SK-N-SH (cell line): ENCODE data around the gene CAPN5. TPM values are rescaled to one million over a fixed set of nuclear protein-coding genes. Genes with fewer than 3 reads are reported as not detected.

Experiments
- CTCF ChIA-PET: fragments of 300-600, 350-600 bp; formaldehyde crosslinking; extraction: SDS; loops from one replicate; lab custom pipeline; 2021; lab: Yijun Ruan, JAX
- POLR2A ChIA-PET: fragments of 350-600 bp; sonication (Branson Sonifier 250); formaldehyde crosslinking; extraction: SDS; loops from one replicate; lab custom pipeline; 2020; ENCODE audit warnings: antibody characterized with exemption, inconsistent platforms; lab: Yijun Ruan, JAX
- DNase-seq: peaks from one replicate; pipeline ENCODE4 v3.0.0; 2012
- H2AFZ ChIP-seq: fragments of 200-600 bp; sonication (generic); 2 replicates; pipeline ENCODE4 v1.8.1; 2016; ENCODE audit warnings: antibody characterized with exemption, mild to moderate bottlenecking, low read depth
- H3F3A ChIP-seq: fragments of 200-600 bp; sonication (generic); replicated peaks from 2 replicates; pipeline ENCODE3; 2016; ENCODE audit warnings: antibody characterized with exemption, mild to moderate bottlenecking; ENCODE audit not compliant: insufficient read depth
- H3K27ac ChIP-seq, 2 experiments: fragments of 200-500 bp in 1 of 2; fragments of 200-600 bp in 1 of 2; sonication (Bioruptor generic) in 1 of 2; sonication (generic), shearing (Covaris generic) in 1 of 2; 2 replicates each; pipeline versions ENCODE4 v1.5.1 to v1.6.1; 2014 to 2016; ENCODE audit warnings: low read depth in 2 of 2, inconsistent platforms in 1 of 2, low read length in 1 of 2, mild to moderate bottlenecking in 1 of 2, mixed read lengths in 1 of 2
- H3K27me3 ChIP-seq: fragments of 200-600 bp; sonication (generic), shearing (Covaris generic); 2 replicates; pipeline ENCODE4 v1.6.1; 2016; ENCODE audit warnings: mixed run types; ENCODE audit not compliant: insufficient read depth
- H3K36me3 ChIP-seq, 2 experiments: fragments of 200-500 bp in 1 of 2; fragments of 200-600 bp in 1 of 2; sonication (Bioruptor generic) in 1 of 2; sonication (generic) in 1 of 2; replicated peaks in 1 of 2; 2 replicates each; pipeline versions ENCODE3 to v1.5.1; 2014 to 2016; ENCODE audit warnings: low read length in 1 of 2, mild to moderate bottlenecking in 1 of 2; ENCODE audit not compliant: insufficient read depth in 2 of 2, control insufficient read depth in 1 of 2
- H3K4me1 ChIP-seq, 2 experiments: fragments of 200-500 bp in 1 of 2; fragments of 200-600 bp in 1 of 2; sonication (Bioruptor generic) in 1 of 2; sonication (generic), shearing (Covaris generic) in 1 of 2; 2 replicates each; pipeline versions ENCODE4 v1.5.1 to v1.6.1; 2014 to 2016; ENCODE audit warnings: low read depth in 1 of 2, low read length in 1 of 2, mixed run types in 1 of 2; ENCODE audit not compliant: insufficient read depth in 2 of 2, control insufficient read depth in 1 of 2
- H3K4me2 ChIP-seq: fragments of 200-600 bp; sonication (generic), shearing (Covaris generic); 2 replicates; pipeline ENCODE4 v1.6.1; 2017; ENCODE audit warnings: mixed run types
- H3K4me3 ChIP-seq, 2 experiments: fragments of 200-500 bp in 1 of 2; fragments of 200-600 bp in 1 of 2; sonication (Bioruptor generic) in 1 of 2; sonication (generic), shearing (Covaris generic) in 1 of 2; 2 replicates each; pipeline versions ENCODE4 v1.5.1 to v1.8.1; 2014 to 2016; ENCODE audit warnings: low read depth in 2 of 2, inconsistent platforms in 1 of 2, low read length in 1 of 2, mild to moderate bottlenecking in 1 of 2, mixed read lengths in 1 of 2, moderate library complexity in 1 of 2
- H3K79me2 ChIP-seq: fragments of 200-600 bp; sonication (generic); 2 replicates; pipeline ENCODE4 v1.8.1; 2017; ENCODE audit warnings: mild to moderate bottlenecking; ENCODE audit not compliant: insufficient read depth
- H3K9ac ChIP-seq: fragments of 200-600 bp; sonication (generic); 2 replicates; pipeline ENCODE4 v1.6.1; 2017; ENCODE audit warnings: mixed run types
- H3K9me2 ChIP-seq: fragments of 200-600 bp; sonication (generic); 2 replicates; pipeline ENCODE4 v1.6.1; 2017; ENCODE audit warnings: mixed run types
- H3K9me3 ChIP-seq: fragments of 200-600 bp; sonication (generic); 2 replicates; pipeline ENCODE4 v1.6.1; 2017; ENCODE audit warnings: mixed run types, mild to moderate bottlenecking, moderate library complexity
- H4K20me1 ChIP-seq: fragments of 200-600 bp; sonication (generic); 2 replicates; pipeline ENCODE4 v1.6.1; 2017; ENCODE audit warnings: mild to moderate bottlenecking, mixed run types; ENCODE audit not compliant: insufficient read depth
- EZH2phosphoT487 ChIP-seq: fragments of 200-600 bp; sonication (generic); IDR thresholded peaks from 2 replicates; pipeline ENCODE4 v1.6.1; 2017; ENCODE audit warnings: low read depth, mixed run types, mild to moderate bottlenecking, antibody characterized with exemption, moderate library complexity, borderline replicate concordance
- FOSL2 ChIP-seq: IDR thresholded peaks from 2 replicates; pipeline ENCODE4 v1.4.0; 2012; ENCODE audit warnings: low read depth, mild to moderate bottlenecking, moderate library complexity, borderline replicate concordance
- FOXM1 ChIP-seq: IDR thresholded peaks from 2 replicates; pipeline ENCODE4 v1.4.0; 2012; ENCODE audit warnings: low read depth, mild to moderate bottlenecking
- MEF2A ChIP-seq: IDR thresholded peaks from 2 replicates; pipeline ENCODE4 v1.4.0; 2012; ENCODE audit warnings: low read depth, borderline replicate concordance
- NFIC ChIP-seq: IDR thresholded peaks from 2 replicates; pipeline ENCODE4 v1.4.0; 2012; ENCODE audit warnings: borderline replicate concordance
- RAD21 ChIP-seq: IDR thresholded peaks from 2 replicates; pipeline ENCODE4 v1.6.1; 2012; ENCODE audit warnings: mild to moderate bottlenecking, low read length
- RXRA ChIP-seq: IDR thresholded peaks from 2 replicates; pipeline ENCODE4 v1.4.0; 2012; ENCODE audit warnings: low read depth, mild to moderate bottlenecking, borderline replicate concordance
- SMC3 ChIP-seq: IDR thresholded peaks from 2 replicates; pipeline ENCODE4 v1.6.1; 2012; ENCODE audit warnings: low read depth, low read length, improper control_type of control experiment
- WGBS: methylation state at CpG from one replicate; pipeline ENCODE4 v1.1.6; 2017; ENCODE audit warnings: low lambda C conversion rate; 5-methylcytosine and 5-hydroxymethylcytosine counted together
- polyA plus RNA-seq, 3 experiments: library from polyadenylated mRNA; depleted of rRNA; stranded (reverse); fragments of >200 nt; gene quantifications; 2 replicates each; pipeline ENCODE4 v1.2.3, GENCODE V29; 2012
- TF ChIP-seq, protein P1 (sequence below): IDR thresholded peaks from 2 replicates; pipeline ENCODE4 v1.4.0; 2012; ENCODE audit warnings: low read depth
- TF ChIP-seq, protein P2 (sequence below): fragments of 200-600 bp; sonication (generic); IDR thresholded peaks from 2 replicates; pipeline ENCODE4 v1.6.1; 2017; ENCODE audit warnings: antibody characterized with exemption, mild to moderate bottlenecking, moderate library complexity

Gene CAPN5
- polyA plus RNA-seq, 1 of the 3 experiments (the other 2 are of a cell fraction), result 33.1 TPM

GRCh38 chr11:77039491-77040400 lies 27.0 kb upstream of the CAPN5 start:
- Histone ChIP-seq H3K36me3 (no peaks in the 10 kb centered on the region), H3K79me2 (no peaks in the 10 kb centered on the region), H3K27ac (no peak overlapping the region), H3K4me3 (peak overlapping the region; percentile 42 to 59), H3F3A (no peaks in the 10 kb centered on the region), H3K9me2 (no peaks in the 10 kb centered on the region), H4K20me1 (no peaks in the 10 kb centered on the region), H3K9me3 (no peaks in the 10 kb centered on the region), H3K9ac (no peak overlapping the region), H3K27me3 (no peaks in the 10 kb centered on the region)
- 70% methylated on average over 28 of the region's 109 CpGs for WGBS
- peak; percentile 81 for DNase-seq
- TF ChIP-seq RXRA (no peak), NFIC (no peak), SMC3 (peak; percentile 56), FOXM1 (no peak), MEF2A (no peak), RAD21 (peak; percentile 52), FOSL2 (no peak)
- TF ChIP-seq, protein P1, sequence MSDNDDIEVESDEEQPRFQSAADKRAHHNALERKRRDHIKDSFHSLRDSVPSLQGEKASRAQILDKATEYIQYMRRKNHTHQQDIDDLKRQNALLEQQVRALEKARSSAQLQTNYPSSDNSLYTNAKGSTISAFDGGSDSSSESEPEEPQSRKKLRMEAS, result peak; percentile 70; the same call in 1 of the 2 replicates
- TF ChIP-seq, protein P2, sequence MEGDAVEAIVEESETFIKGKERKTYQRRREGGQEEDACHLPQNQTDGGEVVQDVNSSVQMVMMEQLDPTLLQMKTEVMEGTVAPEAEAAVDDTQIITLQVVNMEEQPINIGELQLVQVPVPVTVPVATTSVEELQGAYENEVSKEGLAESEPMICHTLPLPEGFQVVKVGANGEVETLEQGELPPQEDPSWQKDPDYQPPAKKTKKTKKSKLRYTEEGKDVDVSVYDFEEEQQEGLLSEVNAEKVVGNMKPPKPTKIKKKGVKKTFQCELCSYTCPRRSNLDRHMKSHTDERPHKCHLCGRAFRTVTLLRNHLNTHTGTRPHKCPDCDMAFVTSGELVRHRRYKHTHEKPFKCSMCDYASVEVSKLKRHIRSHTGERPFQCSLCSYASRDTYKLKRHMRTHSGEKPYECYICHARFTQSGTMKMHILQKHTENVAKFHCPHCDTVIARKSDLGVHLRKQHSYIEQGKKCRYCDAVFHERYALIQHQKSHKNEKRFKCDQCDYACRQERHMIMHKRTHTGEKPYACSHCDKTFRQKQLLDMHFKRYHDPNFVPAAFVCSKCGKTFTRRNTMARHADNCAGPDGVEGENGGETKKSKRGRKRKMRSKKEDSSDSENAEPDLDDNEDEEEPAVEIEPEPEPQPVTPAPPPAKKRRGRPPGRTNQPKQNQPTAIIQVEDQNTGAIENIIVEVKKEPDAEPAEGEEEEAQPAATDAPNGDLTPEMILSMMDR, result peak; percentile 65
- TF ChIP-seq, all 33 proteins: peak for 4
- ChIA-PET CTCF (interaction anchor here (0.7 to 5.5 kb wide), 42 partner anchors 9 to 794 kb away, joined by 3 to 77 read pairs (median 4); no protein-coding TSS in a partner anchor), POLR2A (no interaction called here)
- Histone ChIP-seq H3K4me2 (peak overlapping the region; percentile 88), H3K4me1 (peaks cover 0 to 3% of the 10 kb centered on the region in 2 experiments; a peak in 1 of 4 replicates), H2AFZ (0 out of 2 replicates have a peak overlapping the region, but pooled peaks have one; percentile 68)

DNA sequence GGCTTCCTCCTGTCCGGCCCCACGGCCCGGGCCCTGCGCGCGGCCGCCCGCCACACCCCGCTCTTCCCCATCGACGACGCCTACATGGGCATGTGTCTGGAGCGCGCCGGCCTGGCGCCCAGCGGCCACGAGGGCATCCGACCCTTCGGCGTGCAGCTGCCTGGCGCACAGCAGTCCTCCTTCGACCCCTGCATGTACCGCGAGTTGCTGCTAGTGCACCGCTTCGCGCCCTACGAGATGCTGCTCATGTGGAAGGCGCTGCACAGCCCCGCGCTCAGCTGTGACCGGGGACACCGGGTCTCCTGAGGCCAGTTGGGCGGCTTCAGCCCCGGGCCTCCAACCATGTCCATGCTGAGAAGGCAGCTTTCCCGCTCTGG lies 26.4 kb upstream of the CAPN5 start:
- peaks cover 0 to 3% of the 10 kb centered on the region in 2 experiments; a peak in 1 of 4 replicates for H3K4me1 ChIP-seq
- no peaks in the 10 kb centered on the region for H3K9me2 ChIP-seq
- no peaks in the 10 kb centered on the region for H3K9me3 ChIP-seq
- CTCF ChIA-PET, result interaction anchor here (0.7 to 5.5 kb wide), 22 partner anchors 13 to 795 kb away, joined by 3 to 77 read pairs (median 8); no protein-coding TSS in a partner anchor
- no peaks in the 10 kb centered on the region for H4K20me1 ChIP-seq
- no peak for TF ChIP-seq EZH2phosphoT487
- TF ChIP-seq MEF2A, result no peak
- TF ChIP-seq, protein P2, result no peak
- TF ChIP-seq, all 33 proteins: peak for 0
- POLR2A ChIA-PET, result no interaction called here
- no peak overlapping the region for H3K4me3 ChIP-seq
- no peaks in the 10 kb centered on the region for H3K27me3 ChIP-seq
- H3F3A ChIP-seq, result no peaks in the 10 kb centered on the region
- WGBS, result 98% methylated on average over 32 of the region's 37 CpGs
- H2AFZ ChIP-seq, result no peak overlapping the region
- H3K79me2 ChIP-seq, result no peaks in the 10 kb centered on the region
- H3K27ac ChIP-seq, result no peak overlapping the region
- no peaks in the 10 kb centered on the region for H3K36me3 ChIP-seq
- no peak for DNase-seq
- no peak overlapping the region for H3K4me2 ChIP-seq
- H3K9ac ChIP-seq, result no peak overlapping the region
